ENCODE data around the gene GNA12. TPM values are rescaled to one million over a fixed set of nuclear protein-coding genes. Genes with fewer than 3 reads are reported as not detected.

GNA12 gene
- total and polyA plus RNA-seq, 2 of the 4 experiments (the other 2 are of a cell fraction), result 14.3 to 93.9 TPM

GRCh38 chr7:2760098-2760889, 83.8 kb downstream of the GNA12 start:
- H3K9ac ChIP-seq (ENCODE audit: low read depth, low read length), result no peak overlapping the region
- H3K18ac ChIP-seq (ENCODE audit: low read depth, low read length), result peak overlapping the region; percentile 18; the same call in 1 of the 2 replicates
- H2BK15ac ChIP-seq (ENCODE audit: low read depth, low read length), result peak overlapping the region; percentile 84; the same call in 2 of the 3 replicates
- peak overlapping the region; percentile 33 for H3K23ac ChIP-seq (ENCODE audit: low read depth, low read length)
- peak overlapping the region; percentile 90 for H4K5ac ChIP-seq (ENCODE audit: low read depth, low read length)
- no peak overlapping the region for H3K56ac ChIP-seq (ENCODE audit: extremely low read depth, insufficient read depth, low read length)
- peak overlapping the region; percentile 13; the same call in 1 of the 2 replicates for H3K27ac ChIP-seq (ENCODE audit: insufficient read depth, low read length)
- no peaks in the 10 kb centered on the region for H3K9me3 ChIP-seq (ENCODE audit: control insufficient read depth, insufficient read depth, low read length)
- H2AK9ac ChIP-seq (replicated peaks; ENCODE audit: low read depth, low read length, poor library complexity), result peak overlapping the region; percentile 0
- H2BK5ac ChIP-seq (ENCODE audit: low read depth, low read length, poor library complexity, severe bottlenecking), result peak overlapping the region; percentile 53
- no peak overlapping the region for H3K4me2 ChIP-seq (ENCODE audit: low read depth, low read length)
- dilution Hi-C loops (cut with HindIII; ENCODE audit: low sequenced_read_pairs, unreplicated experiment) (no loop called here), in situ Hi-C loops (cut with MboI; ENCODE audit: low sequenced_read_pairs) (no loop called here), intact Hi-C loops (cut with micrococcal nuclease) (loop anchor here (5.0 kb wide), 2 partner anchors 37 to 82 kb away; partner anchors contain the start of gene GNA12)
- H3K9me1 ChIP-seq (ENCODE audit: insufficient read depth, low read length), result peaks cover 33% of the 10 kb centered on the region
- H3K27me3 ChIP-seq (ENCODE audit: control insufficient read depth, insufficient read depth, low read length), result no peaks in the 10 kb centered on the region
- 64% methylated on average over 4 of the region's 22 CpGs; no CpG with 5 or more reads in 1 of the 2 experiments for WGBS, 2 experiments (ENCODE audit: extremely low coverage in 2 of 2, insufficient read length in 1 of 2)
- H2AK5ac ChIP-seq (ENCODE audit: low read depth, low read length), result peak overlapping the region; percentile 98
- CTCF ChIA-PET, result interaction anchor here (0.6 to 1.4 kb wide), 10 partner anchors 9 to 474 kb away, joined by 3 to 5 read pairs (median 3); no protein-coding TSS in a partner anchor
- TF ChIP-seq MAZ (IDR thresholded peaks at IDR 0.05; ENCODE audit: borderline replicate concordance, low read depth, low read length) (no peak), MXI1 (IDR thresholded peaks at IDR 0.05; ENCODE audit: borderline replicate concordance, low read depth, low read length) (no peak), RFX5 (IDR thresholded peaks at IDR 0.05; ENCODE audit: low read depth, low read length) (no peak), RCOR1 (IDR thresholded peaks at IDR 0.05; ENCODE audit: insufficient replicate concordance, low read length) (no peak), CTCF (conservative IDR thresholded peaks at IDR 0.05; ENCODE audit: low read depth, low read length) (peak; percentile 48), CEBPB (IDR thresholded peaks at IDR 0.05; ENCODE audit: low read depth, low read length) (no peak), POLR2A (IDR thresholded peaks at IDR 0.05; ENCODE audit: low read depth, low read length) (no peak), CHD1 (IDR thresholded peaks at IDR 0.05; ENCODE audit: low read depth, low read length) (no peak), NFE2L2 (IDR thresholded peaks at IDR 0.05; ENCODE audit: low read depth, low read length) (no peak), RAD21 (IDR thresholded peaks at IDR 0.05; ENCODE audit: low read length) (peak; percentile 47), ELK1 (IDR thresholded peaks at IDR 0.05; ENCODE audit: borderline replicate concordance, low read depth, low read length) (no peak), SMC3 (IDR thresholded peaks at IDR 0.05; ENCODE audit: low read depth, low read length) (0 out of 2 replicates have a peak, but pooled peaks have one; percentile 4)
- H2AFZ ChIP-seq (replicated peaks; ENCODE audit: low read length, poor library complexity), result no peak overlapping the region
- peak overlapping the region; percentile 42 for H2BK20ac ChIP-seq (ENCODE audit: low read depth, low read length)
- peaks cover 46 to 71% of the 10 kb centered on the region in 2 experiments for H3K79me1 ChIP-seq (ENCODE audit: low read depth in 1 of 2, low read length in 2 of 2)
- peak overlapping the region; percentile 38 to 58 for H4K8ac ChIP-seq (ENCODE audit: low read depth in 2 of 2, low read length in 2 of 2)
- DNase-seq, result peak; percentile 54
- peaks cover 5% of the 10 kb centered on the region for H3K36me3 ChIP-seq (ENCODE audit: control insufficient read depth, insufficient read depth, low read length)
- POLR2A ChIA-PET (ENCODE audit: unreplicated experiment), result no interaction called here
- no TSS peak for BruUV-seq (replicated peaks)
- peaks cover 11% of the 10 kb centered on the region for H4K20me1 ChIP-seq (ENCODE audit: insufficient read depth, low read length)
- no peak for ATAC-seq (ENCODE audit: low read depth)
- H3K4me3 ChIP-seq (ENCODE audit: insufficient read depth, low read depth, low read length), result no peak overlapping the region
- H3K4me1 ChIP-seq (ENCODE audit: control insufficient read depth, insufficient read depth, low read length), result peaks cover 47% of the 10 kb centered on the region
- H3K14ac ChIP-seq (replicated peaks; ENCODE audit: low read depth, low read length), result peak overlapping the region; percentile 67
- H2BK120ac ChIP-seq (ENCODE audit: low read depth, low read length), result peak overlapping the region; percentile 61
- peak overlapping the region; percentile 81 for H4K91ac ChIP-seq (ENCODE audit: insufficient read depth, low read depth, low read length)
- H3K4ac ChIP-seq (ENCODE audit: low read depth, low read length), result peak overlapping the region; percentile 96

Data from IMR-90 (cell line).